A549 treated with CORT108297 at 1 μM for 4 hours (cell line): Measurements from ENCODE around the gene HPSE2. TPM values are rescaled to one million over a fixed set of nuclear protein-coding genes. Genes with fewer than 3 reads are reported as not detected.

ENCODE experiments used
- total RNA-seq: library from RNA; stranded (reverse); fragments of 200-300 nt; extraction: Qiagen RNA extraction; gene quantifications from 5 replicates; pipeline ENCODE4 v1.2.3, GENCODE V29; 2022

HPSE2 gene
- total RNA-seq = not detected in 5 replicates

DNA sequence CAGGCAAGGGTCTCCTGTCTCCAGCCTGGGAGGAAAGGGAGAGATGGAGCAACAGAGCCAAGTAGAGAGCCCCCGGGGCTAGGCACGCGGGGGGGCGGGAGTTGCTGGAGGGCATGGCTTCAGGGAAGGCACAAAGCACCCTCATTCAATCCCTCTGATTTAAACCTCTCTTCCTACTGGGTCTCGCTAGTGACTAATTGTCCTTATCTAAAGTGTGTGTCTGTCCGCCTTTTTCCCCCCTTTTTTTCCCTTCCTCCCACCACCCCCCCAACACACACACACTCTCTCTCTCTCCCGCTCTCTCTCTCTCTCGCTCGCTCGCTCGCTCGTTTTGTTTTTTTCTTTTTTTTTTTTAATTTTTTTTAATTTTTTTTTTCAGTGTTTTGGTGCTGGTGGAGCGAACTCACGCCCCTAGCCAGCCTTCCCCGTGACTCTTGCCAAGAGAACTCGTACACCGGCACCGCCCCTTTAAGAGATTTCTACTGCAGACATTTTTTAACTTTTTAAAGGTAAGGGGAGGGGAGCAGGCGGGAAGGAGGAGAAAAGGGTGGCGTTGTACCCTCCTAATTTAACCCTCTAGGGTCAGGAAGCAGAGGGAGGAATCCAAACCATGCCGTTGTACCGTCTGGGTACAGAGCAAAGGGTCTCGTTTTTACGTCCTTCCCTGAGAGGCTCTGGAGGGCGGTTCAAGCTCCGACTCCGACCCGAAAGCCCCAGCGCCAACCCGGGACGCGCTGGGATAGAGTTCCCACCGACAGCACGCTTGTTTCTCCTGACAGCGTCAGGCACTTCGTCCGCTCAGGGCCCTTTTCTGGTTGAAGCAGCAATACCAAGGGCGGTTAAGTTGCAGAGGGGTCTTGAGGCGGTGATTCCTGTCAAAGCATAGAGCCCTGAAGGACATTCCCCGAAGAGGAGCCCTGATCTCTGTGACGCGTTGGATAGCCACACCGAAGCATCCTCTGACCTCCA, at the start of gene HPSE2:
Gene HPSE2 (minus strand): TSS at position 195 of the 969 bp plus-strand sequence.

DNA sequence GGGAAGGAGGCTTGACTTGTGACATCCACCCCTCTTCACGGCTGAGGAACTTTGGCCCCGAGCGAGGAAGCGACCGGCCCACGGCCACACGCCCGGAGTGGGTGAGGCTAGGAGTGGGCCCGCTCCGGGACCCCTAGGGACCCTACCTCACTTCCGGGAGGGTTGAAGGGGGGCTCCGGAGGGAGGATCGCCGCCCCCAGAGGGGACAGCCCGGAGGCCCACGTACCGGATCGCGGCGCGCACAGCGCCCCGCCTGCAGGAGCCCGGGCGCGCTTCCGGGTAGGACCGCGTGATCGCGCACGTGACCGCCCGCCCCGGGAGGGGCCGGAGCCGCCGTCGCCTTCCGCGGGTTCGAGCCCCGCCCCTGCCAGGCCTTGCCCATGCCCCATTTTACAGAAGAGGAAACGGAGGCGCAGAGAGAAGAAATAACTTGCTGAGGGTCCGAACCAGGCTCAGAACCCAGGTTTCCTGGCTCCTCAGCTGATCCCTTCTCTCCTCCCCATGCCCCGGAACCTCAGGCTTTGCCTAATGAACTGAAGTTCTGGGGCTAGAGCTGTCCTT, 788.9 kb downstream of the HPSE2 start, which contains the start of gene HPS1:
Gene HPS1 (minus strand): TSS at position 275 of the 561 bp plus-strand sequence. CDS start 3,695 bp downstream, outside the sequence.

GRCh38 chr10:98414932-98415730, 820.5 kb downstream of the HPSE2 start, which contains the start of gene PYROXD2:
Gene PYROXD2 (minus strand): TSS chr10:98415182. CDS start chr10:98415135, 47 bp downstream.

Other genes with a start within 250 kb of the HPSE2 start
- gene CNNM1, start 93.5 kb upstream of the HPSE2 start, total RNA-seq = 17.7 to 23.1 TPM (median 22.1 TPM) in 5 replicates
- gene GOT1, start 194.8 kb upstream of the HPSE2 start, total RNA-seq = 33.7 to 41.0 TPM (median 34.1 TPM) in 5 replicates